GM20431 (cell line): ENCODE measurements around the gene BRINP1.
"Not testable (repeated sequence)": the region's sequence is repeated elsewhere in the genome, so short reads cannot be mapped to it uniquely, and the experiment has no call there.

Experiments used
- in situ Hi-C: fragments of 300-500 bp; cut with MseI, MboI; formaldehyde crosslinking; loops from one replicate; pipeline ENCODE4 v1.15.0; 2020; ENCODE audit warnings: low sequenced_read_pairs; ENCODE audit not compliant: unreplicated experiment

BRINP1 gene

GRCh38 chr9:119216651-119217331 lies 152.4 kb downstream of the BRINP1 start:
- in situ Hi-C loops: no loop called here

- in situ Hi-C loops: no loop called here
Measured at GRCh38 chr9:119215651-119216050, 153.6 kb downstream of the BRINP1 start.

- in situ Hi-C loops: no loop called here
Measured at GRCh38 chr9:119213471-119213870, 155.8 kb downstream of the BRINP1 start.

- in situ Hi-C loops: no loop called here
Measured at GRCh38 chr9:119197893-119198607, 171.2 kb downstream of the BRINP1 start.

GRCh38 chr9:119195521-119195920 lies 173.7 kb downstream of the BRINP1 start:
- in situ Hi-C loops: no loop called here

GRCh38 chr9:119185298-119185697 lies 183.9 kb downstream of the BRINP1 start:
- in situ Hi-C loops: no loop called here

GRCh38 chr9:119184265-119184936 lies 184.8 kb downstream of the BRINP1 start:
- in situ Hi-C loops: no loop called here

- in situ Hi-C loops: no loop called here
Measured at GRCh38 chr9:119181561-119181960, 187.7 kb downstream of the BRINP1 start.

- in situ Hi-C loops: no loop called here
Measured at GRCh38 chr9:119180897-119181296, 188.3 kb downstream of the BRINP1 start.

GRCh38 chr9:119179701-119180100 lies 189.5 kb downstream of the BRINP1 start:
- in situ Hi-C loops: no loop called here

- in situ Hi-C loops: no loop called here
Measured at GRCh38 chr9:119177196-119177595, 192.0 kb downstream of the BRINP1 start.

- in situ Hi-C loops: no loop called here
Measured at GRCh38 chr9:119175581-119175980, 193.7 kb downstream of the BRINP1 start.

- in situ Hi-C loops: not testable (repeated sequence)
Measured at GRCh38 chr9:119169222-119169621, 200.0 kb downstream of the BRINP1 start.

- in situ Hi-C loops: no loop called here
Measured at GRCh38 chr9:119167876-119168275, 201.4 kb downstream of the BRINP1 start.

GRCh38 chr9:119167267-119167666 lies 202.0 kb downstream of the BRINP1 start:
- in situ Hi-C loops: no loop called here

GRCh38 chr9:119166096-119166495 lies 203.1 kb downstream of the BRINP1 start:
- in situ Hi-C loops: no loop called here

GRCh38 chr9:119165131-119165530 lies 204.1 kb downstream of the BRINP1 start:
- in situ Hi-C loops: no loop called here

GRCh38 chr9:119164716-119165115 lies 204.5 kb downstream of the BRINP1 start:
- in situ Hi-C loops: no loop called here

- in situ Hi-C loops: no loop called here
Measured at GRCh38 chr9:119160551-119160950, 208.7 kb downstream of the BRINP1 start.

- in situ Hi-C loops: no loop called here
Measured at GRCh38 chr9:119159386-119159785, 209.8 kb downstream of the BRINP1 start.

- in situ Hi-C loops: no loop called here
Measured at GRCh38 chr9:119157196-119157595, 212.0 kb downstream of the BRINP1 start.
